Mucosa of stomach (tissue), 1 donor: Measurements from ENCODE around the gene SGIP1.
"Not testable (repeated sequence)": the region's sequence is repeated elsewhere in the genome, so short reads cannot be mapped to it uniquely, and the experiment has no call there.

Source experiments
- H3K27me3 ChIP-seq: one replicate; pipeline ENCODE4 v1.7.0; 2013; ENCODE audit warnings: mild to moderate bottlenecking, low read length; ENCODE audit not compliant: control insufficient read depth, insufficient read depth
- H3K36me3 ChIP-seq: one replicate; pipeline ENCODE4 v1.7.0; 2013; ENCODE audit warnings: low read length; ENCODE audit not compliant: control insufficient read depth, insufficient read depth
- H3K4me1 ChIP-seq: one replicate; pipeline ENCODE4 v1.7.0; 2013; ENCODE audit warnings: mild to moderate bottlenecking, low read length; ENCODE audit not compliant: control insufficient read depth, insufficient read depth
- H3K4me3 ChIP-seq: one replicate; pipeline ENCODE4 v1.7.0; 2013; ENCODE audit warnings: low read length
- H3K9ac ChIP-seq: one replicate; pipeline ENCODE4 v1.7.0; 2013; ENCODE audit warnings: mild to moderate bottlenecking, low read length, moderate library complexity
- H3K9me3 ChIP-seq: one replicate; pipeline ENCODE4 v1.7.0; 2013; ENCODE audit warnings: mild to moderate bottlenecking, low read length, moderate library complexity; ENCODE audit not compliant: control insufficient read depth
- donor health status: Pancreatic carcinoma.

The SGIP1 gene

GRCh38 chr1:66693856-66694255, 159.9 kb downstream of the SGIP1 start:
- Histone ChIP-seq H3K9ac (no peak overlapping the region), H3K4me3 (no peak overlapping the region), H3K27me3 (no peaks in the 10 kb centered on the region), H3K36me3 (no peaks in the 10 kb centered on the region), H3K4me1 (no peaks in the 10 kb centered on the region), H3K9me3 (no peaks in the 10 kb centered on the region)

GRCh38 chr1:66695116-66695515, 161.2 kb downstream of the SGIP1 start:
- no peaks in the 10 kb centered on the region for H3K36me3 ChIP-seq
- no peaks in the 10 kb centered on the region for H3K4me1 ChIP-seq
- no peaks in the 10 kb centered on the region for H3K9me3 ChIP-seq
- H3K9ac ChIP-seq, result no peak overlapping the region
- H3K4me3 ChIP-seq, result no peak overlapping the region
- no peaks in the 10 kb centered on the region for H3K27me3 ChIP-seq

- Histone ChIP-seq H3K9me3 (no peaks in the 10 kb centered on the region), H3K27me3 (no peaks in the 10 kb centered on the region), H3K9ac (no peak overlapping the region), H3K4me1 (no peaks in the 10 kb centered on the region), H3K36me3 (no peaks in the 10 kb centered on the region), H3K4me3 (no peak overlapping the region)
These were observed 162.8 kb downstream of the SGIP1 start for GRCh38 chr1:66696771-66697170.

GRCh38 chr1:66699213-66699612, 165.3 kb downstream of the SGIP1 start:
- Histone ChIP-seq H3K9me3 (no peaks in the 10 kb centered on the region), H3K9ac (no peak overlapping the region), H3K4me3 (no peak overlapping the region), H3K4me1 (no peaks in the 10 kb centered on the region), H3K36me3 (no peaks in the 10 kb centered on the region), H3K27me3 (no peaks in the 10 kb centered on the region)

- Histone ChIP-seq H3K36me3 (no peaks in the 10 kb centered on the region), H3K4me1 (no peaks in the 10 kb centered on the region), H3K4me3 (no peak overlapping the region), H3K9ac (no peak overlapping the region), H3K27me3 (no peaks in the 10 kb centered on the region), H3K9me3 (no peaks in the 10 kb centered on the region)
These were observed 170.4 kb downstream of the SGIP1 start for GRCh38 chr1:66704177-66704875.

GRCh38 chr1:66705110-66705509, 171.2 kb downstream of the SGIP1 start:
- H3K9ac ChIP-seq, result no peak overlapping the region
- no peaks in the 10 kb centered on the region for H3K27me3 ChIP-seq
- H3K4me1 ChIP-seq, result no peaks in the 10 kb centered on the region
- H3K36me3 ChIP-seq, result no peaks in the 10 kb centered on the region
- no peak overlapping the region for H3K4me3 ChIP-seq
- H3K9me3 ChIP-seq, result no peaks in the 10 kb centered on the region

GRCh38 chr1:66711420-66711819, 177.5 kb downstream of the SGIP1 start:
- Histone ChIP-seq H3K27me3 (no peaks in the 10 kb centered on the region), H3K36me3 (no peaks in the 10 kb centered on the region), H3K9me3 (no peaks in the 10 kb centered on the region), H3K9ac (no peak overlapping the region), H3K4me3 (no peak overlapping the region), H3K4me1 (no peaks in the 10 kb centered on the region)

- Histone ChIP-seq H3K4me1 (no peaks in the 10 kb centered on the region), H3K9me3 (no peaks in the 10 kb centered on the region), H3K9ac (no peak overlapping the region), H3K4me3 (no peak overlapping the region), H3K36me3 (no peaks in the 10 kb centered on the region), H3K27me3 (no peaks in the 10 kb centered on the region)
These were observed 178.9 kb downstream of the SGIP1 start for GRCh38 chr1:66712839-66713238.

GRCh38 chr1:66723985-66724384, 190.0 kb downstream of the SGIP1 start:
- Histone ChIP-seq H3K4me3 (no peak overlapping the region), H3K9ac (no peak overlapping the region), H3K27me3 (no peaks in the 10 kb centered on the region), H3K36me3 (no peaks in the 10 kb centered on the region), H3K4me1 (no peaks in the 10 kb centered on the region), H3K9me3 (no peaks in the 10 kb centered on the region)

GRCh38 chr1:66725885-66726665, 192.1 kb downstream of the SGIP1 start:
- Histone ChIP-seq H3K9ac (no peak overlapping the region), H3K4me1 (no peaks in the 10 kb centered on the region), H3K36me3 (no peaks in the 10 kb centered on the region), H3K27me3 (no peaks in the 10 kb centered on the region), H3K9me3 (no peaks in the 10 kb centered on the region), H3K4me3 (no peak overlapping the region)

- H3K36me3 ChIP-seq, result no peaks in the 10 kb centered on the region
- H3K4me1 ChIP-seq, result no peaks in the 10 kb centered on the region
- no peaks in the 10 kb centered on the region for H3K9me3 ChIP-seq
- no peak overlapping the region for H3K4me3 ChIP-seq
- H3K27me3 ChIP-seq, result no peaks in the 10 kb centered on the region
- H3K9ac ChIP-seq, result no peak overlapping the region
These were observed 194.1 kb downstream of the SGIP1 start for GRCh38 chr1:66728021-66728420.

GRCh38 chr1:66728716-66729115, 194.8 kb downstream of the SGIP1 start:
- H3K4me1 ChIP-seq, H3K27me3 ChIP-seq, H3K9ac ChIP-seq, H3K4me3 ChIP-seq, H3K36me3 ChIP-seq, H3K9me3 ChIP-seq: not testable (repeated sequence)
